A673 (cell line): ENCODE data around the gene MBOAT7.
"Not testable (repeated sequence)": the region's sequence is repeated elsewhere in the genome, so short reads cannot be mapped to it uniquely, and the experiment has no call there.

Source experiments
- CTCF ChIP-seq: fragments of 300-800, 200-600 bp; sonication (generic); conservative IDR thresholded peaks from 2 replicates; pipeline ENCODE4 v1.5.1; 2017; ENCODE audit warnings: low read depth, mild to moderate bottlenecking, antibody characterized with exemption, low read length, moderate library complexity, mixed read lengths
- EZH2 ChIP-seq: fragments of 200-600 bp; sonication (generic); IDR thresholded peaks from 2 replicates; pipeline ENCODE4 v1.6.1; 2017; ENCODE audit warnings: borderline replicate concordance, low read depth, mild to moderate bottlenecking, mixed read lengths, antibody characterized with exemption, low read length; ENCODE audit not compliant: poor library complexity, severe bottlenecking

GRCh38 chr19:54219702-54220101, 30.3 kb upstream of the MBOAT7 start:
- TF ChIP-seq CTCF, EZH2: not testable (repeated sequence)
